SK-N-SH (cell line): ENCODE results near the gene UBXN1. TPM values are rescaled to one million over a fixed set of nuclear protein-coding genes. Genes with fewer than 3 reads are reported as not detected.

Source experiments
- CTCF ChIA-PET: fragments of 300-600, 350-600 bp; formaldehyde crosslinking; extraction: SDS; loops from one replicate; lab custom pipeline; 2021; lab: Yijun Ruan, JAX
- POLR2A ChIA-PET: fragments of 350-600 bp; sonication (Branson Sonifier 250); formaldehyde crosslinking; extraction: SDS; loops from one replicate; lab custom pipeline; 2020; ENCODE audit warnings: antibody characterized with exemption, inconsistent platforms; lab: Yijun Ruan, JAX
- DNase-seq: peaks from one replicate; pipeline ENCODE4 v3.0.0; 2012
- H2AFZ ChIP-seq: fragments of 200-600 bp; sonication (generic); 2 replicates; pipeline ENCODE4 v1.8.1; 2016; ENCODE audit warnings: antibody characterized with exemption, mild to moderate bottlenecking, low read depth
- H3F3A ChIP-seq: fragments of 200-600 bp; sonication (generic); replicated peaks from 2 replicates; pipeline ENCODE3; 2016; ENCODE audit warnings: antibody characterized with exemption, mild to moderate bottlenecking; ENCODE audit not compliant: insufficient read depth
- H3K27ac ChIP-seq, 2 experiments: fragments of 200-500 bp in 1 of 2; fragments of 200-600 bp in 1 of 2; sonication (Bioruptor generic) in 1 of 2; sonication (generic), shearing (Covaris generic) in 1 of 2; 2 replicates each; pipeline versions ENCODE4 v1.5.1 to v1.6.1; 2014 to 2016; ENCODE audit warnings: low read depth in 2 of 2, inconsistent platforms in 1 of 2, low read length in 1 of 2, mild to moderate bottlenecking in 1 of 2, mixed read lengths in 1 of 2
- H3K27me3 ChIP-seq: fragments of 200-600 bp; sonication (generic), shearing (Covaris generic); 2 replicates; pipeline ENCODE4 v1.6.1; 2016; ENCODE audit warnings: mixed run types; ENCODE audit not compliant: insufficient read depth
- H3K36me3 ChIP-seq, 2 experiments: fragments of 200-500 bp in 1 of 2; fragments of 200-600 bp in 1 of 2; sonication (Bioruptor generic) in 1 of 2; sonication (generic) in 1 of 2; replicated peaks in 1 of 2; 2 replicates each; pipeline versions ENCODE3 to v1.5.1; 2014 to 2016; ENCODE audit warnings: low read length in 1 of 2, mild to moderate bottlenecking in 1 of 2; ENCODE audit not compliant: insufficient read depth in 2 of 2, control insufficient read depth in 1 of 2
- H3K4me1 ChIP-seq, 2 experiments: fragments of 200-500 bp in 1 of 2; fragments of 200-600 bp in 1 of 2; sonication (Bioruptor generic) in 1 of 2; sonication (generic), shearing (Covaris generic) in 1 of 2; 2 replicates each; pipeline versions ENCODE4 v1.5.1 to v1.6.1; 2014 to 2016; ENCODE audit warnings: low read depth in 1 of 2, low read length in 1 of 2, mixed run types in 1 of 2; ENCODE audit not compliant: insufficient read depth in 2 of 2, control insufficient read depth in 1 of 2
- H3K4me2 ChIP-seq: fragments of 200-600 bp; sonication (generic), shearing (Covaris generic); 2 replicates; pipeline ENCODE4 v1.6.1; 2017; ENCODE audit warnings: mixed run types
- H3K4me3 ChIP-seq, 2 experiments: fragments of 200-500 bp in 1 of 2; fragments of 200-600 bp in 1 of 2; sonication (Bioruptor generic) in 1 of 2; sonication (generic), shearing (Covaris generic) in 1 of 2; 2 replicates each; pipeline versions ENCODE4 v1.5.1 to v1.8.1; 2014 to 2016; ENCODE audit warnings: low read depth in 2 of 2, inconsistent platforms in 1 of 2, low read length in 1 of 2, mild to moderate bottlenecking in 1 of 2, mixed read lengths in 1 of 2, moderate library complexity in 1 of 2
- H3K79me2 ChIP-seq: fragments of 200-600 bp; sonication (generic); 2 replicates; pipeline ENCODE4 v1.8.1; 2017; ENCODE audit warnings: mild to moderate bottlenecking; ENCODE audit not compliant: insufficient read depth
- H3K9ac ChIP-seq: fragments of 200-600 bp; sonication (generic); 2 replicates; pipeline ENCODE4 v1.6.1; 2017; ENCODE audit warnings: mixed run types
- H3K9me2 ChIP-seq: fragments of 200-600 bp; sonication (generic); 2 replicates; pipeline ENCODE4 v1.6.1; 2017; ENCODE audit warnings: mixed run types
- H3K9me3 ChIP-seq: fragments of 200-600 bp; sonication (generic); 2 replicates; pipeline ENCODE4 v1.6.1; 2017; ENCODE audit warnings: mixed run types, mild to moderate bottlenecking, moderate library complexity
- H4K20me1 ChIP-seq: fragments of 200-600 bp; sonication (generic); 2 replicates; pipeline ENCODE4 v1.6.1; 2017; ENCODE audit warnings: mild to moderate bottlenecking, mixed run types; ENCODE audit not compliant: insufficient read depth
- CHD2 ChIP-seq: fragments of 150-350 bp; IDR thresholded peaks from 2 replicates; pipeline ENCODE4 v1.6.1; 2018; ENCODE audit warnings: low read length; ENCODE audit not compliant: partially characterized antibody
- EP300 ChIP-seq, 2 experiments: IDR thresholded peaks; 2 replicates each; pipeline versions ENCODE4 v1.4.0 to v1.6.1; 2012; ENCODE audit warnings: borderline replicate concordance in 1 of 2, low read depth in 1 of 2, low read length in 1 of 2
- FOXJ3 ChIP-seq: sonication (generic); formaldehyde crosslinking; IDR thresholded peaks from 2 replicates; pipeline ENCODE4 v1.5.1; 2020; ENCODE audit warnings: mild to moderate bottlenecking, missing genetic modification reagents
- FOXM1 ChIP-seq: IDR thresholded peaks from 2 replicates; pipeline ENCODE4 v1.4.0; 2012; ENCODE audit warnings: low read depth, mild to moderate bottlenecking
- JUND ChIP-seq: IDR thresholded peaks from 2 replicates; pipeline ENCODE4 v1.4.0; 2012
- POLR2AphosphoS5 ChIP-seq: IDR thresholded peaks from 2 replicates; pipeline ENCODE4 v1.6.1; 2012; ENCODE audit warnings: low read depth, low read length
- REST ChIP-seq: IDR thresholded peaks from 2 replicates; pipeline ENCODE4 v1.6.1; 2012; ENCODE audit warnings: mild to moderate bottlenecking, low read depth, low read length, moderate library complexity
- RXRA ChIP-seq: IDR thresholded peaks from 2 replicates; pipeline ENCODE4 v1.4.0; 2012; ENCODE audit warnings: low read depth, mild to moderate bottlenecking, borderline replicate concordance
- YY1 ChIP-seq: IDR thresholded peaks from 2 replicates; pipeline ENCODE4 v1.4.0; 2012; ENCODE audit warnings: low read depth, mild to moderate bottlenecking
- ZBTB33 ChIP-seq: IDR thresholded peaks from 2 replicates; pipeline ENCODE4 v1.4.0; 2012; ENCODE audit warnings: low read depth, borderline replicate concordance
- WGBS: methylation state at CpG from one replicate; pipeline ENCODE4 v1.1.6; 2017; ENCODE audit warnings: low lambda C conversion rate; 5-methylcytosine and 5-hydroxymethylcytosine counted together
- polyA plus RNA-seq, 3 experiments: library from polyadenylated mRNA; depleted of rRNA; stranded (reverse); fragments of >200 nt; gene quantifications; 2 replicates each; pipeline ENCODE4 v1.2.3, GENCODE V29; 2012

Gene UBXN1
- polyA plus RNA-seq, 1 of the 3 experiments (the other 2 are of a cell fraction), result 256 TPM

- peak overlapping the region; percentile 68 to 90 for H3K4me3 ChIP-seq
- TF ChIP-seq EP300 (IDR thresholded peaks at IDR 0.05; ENCODE audit: borderline replicate concordance in 1 of 2, low read depth in 1 of 2, low read length in 1 of 2), result no peak
- no peak for TF ChIP-seq ZBTB33
- no peak for TF ChIP-seq FOXJ3
- TF ChIP-seq POLR2AphosphoS5, result no peak
- no peak for TF ChIP-seq RXRA
- TF ChIP-seq FOXM1, result no peak
- no peak for TF ChIP-seq JUND
- TF ChIP-seq YY1, result no peak
- TF ChIP-seq CHD2, result no peak
- TF ChIP-seq REST, result no peak
- H3F3A ChIP-seq, result peaks cover 41% of the 10 kb centered on the region
- 10% methylated on average over 8 of the region's 17 CpGs for WGBS
- no peaks in the 10 kb centered on the region for H3K27me3 ChIP-seq
- peaks cover 78% of the 10 kb centered on the region for H3K79me2 ChIP-seq
- POLR2A ChIA-PET, result interaction anchor here (0.7 to 1.9 kb wide), 18 partner anchors 8 to 170 kb away, joined by 3 to 16 read pairs (median 6); partner anchors contain the start of genes B3GAT3, EEF1G, GANAB and HNRNPUL2
- peak overlapping the region; percentile 81 for H3K9ac ChIP-seq
- H3K27ac ChIP-seq, result peak overlapping the region; percentile 80 to 94
- H3K36me3 ChIP-seq, result peaks cover 15 to 23% of the 10 kb centered on the region in 2 experiments
- peaks cover 25 to 28% of the 10 kb centered on the region in 2 experiments; a peak in 3 of 4 replicates for H3K4me1 ChIP-seq
- DNase-seq, result no peak
- H3K9me2 ChIP-seq, result no peaks in the 10 kb centered on the region
- H2AFZ ChIP-seq, result peak overlapping the region; percentile 85
- no peaks in the 10 kb centered on the region for H4K20me1 ChIP-seq
- CTCF ChIA-PET, result interaction anchor here (1.0 to 2.0 kb wide), 6 partner anchors 10 to 290 kb away, joined by 3 to 8 read pairs (median 6); partner anchors contain the start of gene EML3
- H3K9me3 ChIP-seq, result no peaks in the 10 kb centered on the region
- peak overlapping the region; percentile 97 for H3K4me2 ChIP-seq
Measured at GRCh38 chr11:62671236-62671607, 7.7 kb downstream of the UBXN1 start.
